Bronchial epithelial cell (primary cell): ENCODE data around the gene NFATC3. TPM values are rescaled to one million over a fixed set of nuclear protein-coding genes. Genes with fewer than 3 reads are reported as not detected.

Experiments
- DNase-seq: peaks from one replicate; pipeline ENCODE4 v3.0.0-alpha.2; 2010; ENCODE audit warnings: low read depth
- FAIRE-seq: peaks from 2 replicates; lab custom pipeline; 2011; peaks lifted over from hg19 to GRCh38; lab: Jason Lieb, UNC
- H3K27me3 ChIP-seq: 2 replicates; pipeline ENCODE4 v1.5.1; 2011; ENCODE audit warnings: low read length; ENCODE audit not compliant: control insufficient read depth, insufficient read depth
- H3K36me3 ChIP-seq: 2 replicates; pipeline ENCODE4 v1.5.1; 2011; ENCODE audit warnings: low read length; ENCODE audit not compliant: control insufficient read depth, insufficient read depth
- H3K4me3 ChIP-seq: 2 replicates; pipeline ENCODE4 v1.5.1; 2011; ENCODE audit warnings: mild to moderate bottlenecking, low read depth, low read length, control low read depth
- CTCF ChIP-seq: IDR thresholded peaks from 2 replicates; pipeline ENCODE4 v1.5.1; 2011; ENCODE audit warnings: mild to moderate bottlenecking, moderate library complexity, low read length, control low read depth, inconsistent platforms; ENCODE audit not compliant: insufficient read depth, severe bottlenecking
- total RNA-seq: library from RNA; depleted of rRNA; stranded (reverse); fragments of >200 nt; gene quantifications from 2 replicates; pipeline ENCODE4 v1.2.1, GENCODE V29; 2014

The NFATC3 gene
- total RNA-seq, 1 donor from 2014 or later = 5.8 TPM

GRCh38 chr16:68047987-68048386 is 37.2 kb upstream of the NFATC3 start:
- FAIRE-seq (no peak), DNase-seq (no peak)
- Histone ChIP-seq H3K36me3 (peaks cover 5% of the 10 kb centered on the region), H3K27me3 (no peaks in the 10 kb centered on the region), H3K4me3 (no peak overlapping the region)
- TF ChIP-seq CTCF = no peak

- Histone ChIP-seq H3K27me3 (no peaks in the 10 kb centered on the region), H3K36me3 (peaks cover 9% of the 10 kb centered on the region), H3K4me3 (no peak overlapping the region)
- DNase-seq (no peak), FAIRE-seq (no peak)
- no peak for TF ChIP-seq CTCF
Measured at GRCh38 chr16:68049449-68049848, 35.7 kb upstream of the NFATC3 start.

GRCh38 chr16:68055395-68055794 is 29.8 kb upstream of the NFATC3 start:
- DNase-seq = no peak
- no peak overlapping the region for H3K4me3 ChIP-seq
- TF ChIP-seq CTCF = no peak
- no peak for FAIRE-seq
- H3K27me3 ChIP-seq = no peaks in the 10 kb centered on the region
- peaks cover 7% of the 10 kb centered on the region for H3K36me3 ChIP-seq

- no peak for TF ChIP-seq CTCF
- H3K36me3 ChIP-seq = peaks cover 6% of the 10 kb centered on the region
- no peaks in the 10 kb centered on the region for H3K27me3 ChIP-seq
- FAIRE-seq (no peak), DNase-seq (no peak)
- H3K4me3 ChIP-seq = no peak overlapping the region
Measured at GRCh38 chr16:68059804-68060203, 25.4 kb upstream of the NFATC3 start.

- no peaks in the 10 kb centered on the region for H3K27me3 ChIP-seq
- H3K4me3 ChIP-seq = no peak overlapping the region
- no peak for FAIRE-seq
- no peak for TF ChIP-seq CTCF
- no peak for DNase-seq
- peaks cover 8% of the 10 kb centered on the region for H3K36me3 ChIP-seq
Measured at GRCh38 chr16:68061396-68061795, 23.8 kb upstream of the NFATC3 start.

- Histone ChIP-seq H3K27me3 (no peaks in the 10 kb centered on the region), H3K36me3 (peaks cover 10% of the 10 kb centered on the region), H3K4me3 (no peak overlapping the region)
- no peak for FAIRE-seq
- no peak for DNase-seq
- TF ChIP-seq CTCF = no peak
Measured at GRCh38 chr16:68062910-68063393, 22.2 kb upstream of the NFATC3 start.
